HG03097 (cell line): ENCODE data around the gene BTBD16.

Source experiments
- ATAC-seq: cut with Tn5 transposase; IDR thresholded peaks from one replicate; pipeline ENCODE4 v1.9.1; 2021; ENCODE audit not compliant: unreplicated experiment, low FRiP score

BTBD16 gene

GRCh38 chr10:122271076-122271475 is at the start of gene BTBD16:
Gene BTBD16 (plus strand): TSS chr10:122271296. CDS start chr10:122275082, 3,786 bp downstream.
- ATAC-seq: no peak

GRCh38 chr10:122221958-122222357 is 49.1 kb upstream of the BTBD16 start:
- ATAC-seq: no peak

- no peak for ATAC-seq
Measured at GRCh38 chr10:122222638-122223037, 48.5 kb upstream of the BTBD16 start.

- no peak for ATAC-seq
Measured at GRCh38 chr10:122224159-122224558, 46.9 kb upstream of the BTBD16 start.

GRCh38 chr10:122225330-122225729 is 45.8 kb upstream of the BTBD16 start:
- no peak for ATAC-seq

- ATAC-seq: no peak
Measured at GRCh38 chr10:122227754-122228153, 43.3 kb upstream of the BTBD16 start.

GRCh38 chr10:122229666-122230065 is 41.4 kb upstream of the BTBD16 start:
- ATAC-seq: no peak

- ATAC-seq: no peak
Measured at GRCh38 chr10:122230222-122230621, 40.9 kb upstream of the BTBD16 start.

- ATAC-seq: no peak
Measured at GRCh38 chr10:122232769-122233168, 38.3 kb upstream of the BTBD16 start.

GRCh38 chr10:122233857-122234348 is 37.2 kb upstream of the BTBD16 start:
- ATAC-seq: no peak

- ATAC-seq: no peak
Measured at GRCh38 chr10:122234416-122234815, 36.7 kb upstream of the BTBD16 start.

- no peak for ATAC-seq
Measured at GRCh38 chr10:122236690-122237306, 34.3 kb upstream of the BTBD16 start.

- no peak for ATAC-seq
Measured at GRCh38 chr10:122237331-122237990, 33.6 kb upstream of the BTBD16 start.

GRCh38 chr10:122239578-122240257 is 31.4 kb upstream of the BTBD16 start:
- ATAC-seq: no peak

- no peak for ATAC-seq
Measured at GRCh38 chr10:122240401-122240800, 30.7 kb upstream of the BTBD16 start.

GRCh38 chr10:122241836-122242235 is 29.3 kb upstream of the BTBD16 start:
- no peak for ATAC-seq

- no peak for ATAC-seq
Measured at GRCh38 chr10:122243550-122243949, 27.5 kb upstream of the BTBD16 start.

GRCh38 chr10:122244001-122244975 is 26.8 kb upstream of the BTBD16 start:
- ATAC-seq: no peak

- ATAC-seq: no peak
Measured at GRCh38 chr10:122245136-122245535, 26.0 kb upstream of the BTBD16 start.

- no peak for ATAC-seq
Measured at GRCh38 chr10:122245897-122246296, 25.2 kb upstream of the BTBD16 start.
